ENCODE results near the gene IQCN.

IQCN gene

GRCh38 chr19:18266771-18267686 is 7.2 kb downstream of the IQCN start:
- in situ Hi-C loops (cut with HindIII; ENCODE audit: low sequenced_read_pairs): loop anchor here (10.0 kb wide), 1 partner anchor 128 kb away; the partner anchor contains the start of gene LRRC25

GRCh38 chr19:18265582-18265981 is 8.7 kb downstream of the IQCN start:
- in situ Hi-C loops (cut with HindIII; ENCODE audit: low sequenced_read_pairs): loop anchor here (10.0 kb wide), 1 partner anchor 129 kb away; the partner anchor contains the start of gene LRRC25

GRCh38 chr19:18264971-18265540 is 9.2 kb downstream of the IQCN start:
- in situ Hi-C loops (cut with HindIII; ENCODE audit: low sequenced_read_pairs): loop anchor here (5.0 to 10.0 kb wide), 3 partner anchors 48 to 130 kb away; partner anchors contain the start of gene LRRC25

- in situ Hi-C loops (cut with HindIII; ENCODE audit: low sequenced_read_pairs): loop anchor here (5.0 to 10.0 kb wide), 3 partner anchors 47 to 131 kb away; partner anchors contain the start of gene LRRC25
Observed at GRCh38 chr19:18264137-18264854, 10.0 kb downstream of the IQCN start.

GRCh38 chr19:18263324-18264136 is 10.7 kb downstream of the IQCN start:
- in situ Hi-C loops (cut with HindIII; ENCODE audit: low sequenced_read_pairs): loop anchor here (5.0 to 10.0 kb wide), 3 partner anchors 46 to 131 kb away; partner anchors contain the start of gene LRRC25

GRCh38 chr19:18262917-18263316 is 11.3 kb downstream of the IQCN start:
- in situ Hi-C loops (cut with HindIII; ENCODE audit: low sequenced_read_pairs): loop anchor here (5.0 to 10.0 kb wide), 3 partner anchors 46 to 132 kb away; partner anchors contain the start of gene LRRC25

- in situ Hi-C loops (cut with HindIII; ENCODE audit: low sequenced_read_pairs): loop anchor here (5.0 to 10.0 kb wide), 3 partner anchors 45 to 133 kb away; partner anchors contain the start of gene LRRC25
Observed at GRCh38 chr19:18262144-18262543, 12.1 kb downstream of the IQCN start.

GRCh38 chr19:18261474-18261873 is 12.8 kb downstream of the IQCN start:
- in situ Hi-C loops (cut with HindIII; ENCODE audit: low sequenced_read_pairs): loop anchor here (5.0 to 10.0 kb wide), 3 partner anchors 44 to 133 kb away; partner anchors contain the start of gene LRRC25

GRCh38 chr19:18259893-18260292 is 14.4 kb downstream of the IQCN start:
- in situ Hi-C loops (cut with HindIII; ENCODE audit: low sequenced_read_pairs): loop anchor here (5.0 to 10.0 kb wide), 3 partner anchors 43 to 135 kb away; partner anchors contain the start of gene LRRC25

- in situ Hi-C loops (cut with HindIII; ENCODE audit: low sequenced_read_pairs): no loop called here
Observed at GRCh38 chr19:18257503-18258470, 16.5 kb downstream of the IQCN start.

GRCh38 chr19:18254546-18255503 is 19.4 kb downstream of the IQCN start:
- in situ Hi-C loops (cut with HindIII; ENCODE audit: low sequenced_read_pairs): no loop called here

GRCh38 chr19:18253716-18254115 is 20.5 kb downstream of the IQCN start:
- in situ Hi-C loops (cut with HindIII; ENCODE audit: low sequenced_read_pairs): no loop called here

- in situ Hi-C loops (cut with HindIII; ENCODE audit: low sequenced_read_pairs): no loop called here
Observed at GRCh38 chr19:18253130-18253529, 21.1 kb downstream of the IQCN start.

- in situ Hi-C loops (cut with HindIII; ENCODE audit: low sequenced_read_pairs): no loop called here
Observed at GRCh38 chr19:18252370-18252717, 21.9 kb downstream of the IQCN start.

- in situ Hi-C loops (cut with HindIII; ENCODE audit: low sequenced_read_pairs): no loop called here
Observed at GRCh38 chr19:18251587-18252369, 22.5 kb downstream of the IQCN start.

GRCh38 chr19:18249834-18250233 is 24.4 kb downstream of the IQCN start:
- in situ Hi-C loops (cut with HindIII; ENCODE audit: low sequenced_read_pairs): no loop called here

- in situ Hi-C loops (cut with HindIII; ENCODE audit: low sequenced_read_pairs): no loop called here
Observed at GRCh38 chr19:18245297-18245696, 29.0 kb downstream of the IQCN start.
